Adrenal gland (tissue), 5 donors: ENCODE measurements around the gene DARS1.

Source experiments
- CTCF ChIP-seq, 6 experiments: fragments of 450-650 bp in 4 of 6; fragments of 200-600 bp in 2 of 6; sonication (generic) in 1 of 6; IDR thresholded peaks; 1 replicate in 5 of 6; 2 replicates in 1 of 6; pipeline versions ENCODE4 v1.5.1 to v1.8.0; 2016 to 2021; ENCODE audit warnings: antibody characterized with exemption in 6 of 6, mild to moderate bottlenecking in 2 of 6, moderate library complexity in 1 of 6
- POLR2A ChIP-seq, 2 donors: fragments of 450-650 bp; IDR thresholded peaks; one replicate each; pipeline ENCODE4 v1.6.1; 2017; ENCODE audit warnings: antibody characterized with exemption in 2 of 2, mild to moderate bottlenecking in 2 of 2, moderate library complexity in 1 of 2
- donor health status: DM: no; HTN: no; CAD: no.

GRCh38 chr2:136008205-136008865, 22.9 kb upstream of the DARS1 start:
- no peak for TF ChIP-seq CTCF (IDR thresholded peaks at IDR 0.05)
- no peak for TF ChIP-seq POLR2A (IDR thresholded peaks at IDR 0.05)
